CD4-positive, alpha-beta T cell treated with Interleukin-15 for 1 hour (primary cell): Measurements from ENCODE around the gene BRD7.

Experiments
- DNase-seq: peaks from one replicate; pipeline ENCODE4 v3.0.0-alpha.2; 2020

BRD7 gene

DNA sequence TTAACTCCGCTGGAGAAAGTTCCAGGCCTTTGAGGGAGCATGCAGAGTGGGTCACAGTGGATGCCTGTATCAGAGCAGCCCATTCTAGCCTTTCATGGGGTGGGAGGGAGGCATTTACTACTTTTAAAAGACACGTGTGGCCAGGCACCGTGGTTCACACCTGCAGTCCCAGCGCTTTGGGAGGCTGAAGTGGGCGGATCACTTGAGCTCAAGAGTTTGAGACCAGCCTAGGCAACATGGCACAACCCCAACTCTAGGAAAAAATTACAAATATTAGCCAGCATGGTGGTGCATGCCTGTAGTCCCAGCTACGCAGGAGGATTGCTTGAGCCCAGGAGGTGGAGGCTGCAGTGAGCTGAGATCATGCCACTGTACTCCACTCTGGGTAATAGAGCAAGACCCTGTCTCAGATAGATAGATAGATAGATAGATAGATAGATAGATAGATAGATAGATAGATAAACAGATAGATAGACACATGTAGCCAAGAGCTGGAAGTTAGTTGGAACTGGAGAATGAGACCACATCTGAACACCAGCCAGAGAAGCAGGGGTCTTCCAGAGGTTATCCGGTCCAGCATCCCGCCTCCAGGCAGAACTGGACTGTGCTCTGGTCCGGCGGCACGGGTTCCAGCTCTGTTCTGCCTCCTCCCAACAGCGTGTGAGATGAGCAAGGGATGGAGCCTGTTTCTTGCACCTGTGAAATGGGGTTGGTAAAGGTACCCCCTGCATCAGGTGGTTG, 98.8 kb downstream of the BRD7 start:
- DNase-seq: no peak

DNA sequence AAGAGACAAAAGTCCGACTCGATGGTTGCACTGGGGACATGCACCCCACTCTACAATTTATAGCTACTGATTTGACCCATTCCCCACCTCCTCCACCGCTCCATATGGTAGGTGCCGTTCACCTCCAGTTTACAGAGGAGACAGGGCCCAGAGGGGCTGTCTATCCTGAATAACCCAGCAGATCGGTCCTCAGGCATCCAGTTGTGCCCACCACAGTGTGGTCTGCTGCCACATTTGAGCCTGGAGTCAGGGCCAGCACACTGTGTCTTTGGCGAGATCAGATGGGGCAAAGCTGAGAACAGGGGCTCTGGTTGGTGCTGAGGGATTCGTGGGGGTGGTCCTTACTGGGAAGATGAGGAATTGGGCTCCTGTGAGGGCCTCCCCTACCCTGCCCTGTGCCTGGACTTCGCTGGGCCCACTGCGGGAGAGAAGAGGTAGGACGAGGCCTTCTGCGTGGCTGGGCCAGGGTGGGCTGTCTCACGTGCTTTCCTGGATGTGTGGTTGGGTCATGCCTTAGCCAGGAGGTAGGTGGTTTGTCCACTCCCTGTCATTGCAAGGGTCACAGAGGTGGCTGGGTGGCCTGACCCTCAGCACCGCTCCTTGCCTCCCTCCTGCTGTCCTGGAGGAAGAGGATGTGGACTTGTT, 99.6 kb downstream of the BRD7 start:
- no peak for DNase-seq

GRCh38 chr16:50268352-50268751, 100.4 kb downstream of the BRD7 start:
- DNase-seq: no peak

- DNase-seq: no peak
Observed at GRCh38 chr16:50267651-50268050, 101.1 kb downstream of the BRD7 start.

DNA sequence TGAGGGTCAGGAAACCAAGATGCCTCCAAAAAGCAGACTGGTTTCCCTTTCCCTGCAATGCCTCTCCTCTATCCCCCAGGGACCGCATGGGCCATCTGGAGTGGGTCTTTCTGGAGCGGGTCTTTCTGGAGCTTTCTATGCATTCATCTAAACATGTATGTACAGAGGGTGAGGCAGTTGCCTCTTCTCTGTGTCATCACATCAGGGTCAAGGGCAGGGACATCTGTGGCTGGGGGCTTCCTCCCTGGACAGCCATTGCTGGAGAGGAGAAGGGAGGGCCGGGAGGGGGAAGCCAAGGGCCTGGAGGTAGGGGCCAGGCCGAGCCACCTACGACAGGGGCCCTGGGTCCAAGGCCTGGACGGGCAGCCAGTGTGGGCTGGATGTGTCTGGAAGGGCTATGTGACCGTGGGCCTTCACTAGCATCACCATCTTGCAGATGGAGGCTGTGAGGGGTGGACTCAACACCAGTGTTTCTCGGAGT, 101.6 kb downstream of the BRD7 start:
- no peak for DNase-seq

GRCh38 chr16:50266337-50267091, 102.3 kb downstream of the BRD7 start, which contains the start of gene ADCY7:
Gene ADCY7 (plus strand): TSS chr16:50266551. CDS start chr16:50288180, 21,629 bp downstream.
- peak; percentile 85 for DNase-seq
